ENCODE data around the gene SCN5A.

DNA sequence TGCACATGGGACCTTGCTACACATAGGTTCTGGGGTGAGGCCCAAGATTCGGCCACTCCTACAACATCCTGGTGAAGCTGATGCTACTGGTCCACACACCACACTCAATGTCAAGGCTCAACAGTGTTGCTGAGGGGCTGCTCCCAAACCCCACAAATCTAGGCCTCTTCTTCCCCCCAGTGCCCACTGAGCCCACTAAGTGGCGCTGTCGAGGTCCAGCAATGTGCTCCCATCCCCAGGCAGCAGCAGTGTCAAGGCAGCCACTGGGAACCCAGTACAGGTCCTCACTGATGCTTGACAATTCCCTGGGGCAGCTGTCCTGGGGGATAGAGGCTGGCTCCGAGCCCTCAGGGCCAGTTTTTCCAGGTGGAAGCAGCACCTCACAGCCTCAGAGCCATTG is 21.5 kb downstream of the SCN5A start:
- TF ChIP-seq, protein P1, sequence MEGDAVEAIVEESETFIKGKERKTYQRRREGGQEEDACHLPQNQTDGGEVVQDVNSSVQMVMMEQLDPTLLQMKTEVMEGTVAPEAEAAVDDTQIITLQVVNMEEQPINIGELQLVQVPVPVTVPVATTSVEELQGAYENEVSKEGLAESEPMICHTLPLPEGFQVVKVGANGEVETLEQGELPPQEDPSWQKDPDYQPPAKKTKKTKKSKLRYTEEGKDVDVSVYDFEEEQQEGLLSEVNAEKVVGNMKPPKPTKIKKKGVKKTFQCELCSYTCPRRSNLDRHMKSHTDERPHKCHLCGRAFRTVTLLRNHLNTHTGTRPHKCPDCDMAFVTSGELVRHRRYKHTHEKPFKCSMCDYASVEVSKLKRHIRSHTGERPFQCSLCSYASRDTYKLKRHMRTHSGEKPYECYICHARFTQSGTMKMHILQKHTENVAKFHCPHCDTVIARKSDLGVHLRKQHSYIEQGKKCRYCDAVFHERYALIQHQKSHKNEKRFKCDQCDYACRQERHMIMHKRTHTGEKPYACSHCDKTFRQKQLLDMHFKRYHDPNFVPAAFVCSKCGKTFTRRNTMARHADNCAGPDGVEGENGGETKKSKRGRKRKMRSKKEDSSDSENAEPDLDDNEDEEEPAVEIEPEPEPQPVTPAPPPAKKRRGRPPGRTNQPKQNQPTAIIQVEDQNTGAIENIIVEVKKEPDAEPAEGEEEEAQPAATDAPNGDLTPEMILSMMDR (conservative IDR thresholded peaks at IDR 0.05; ENCODE audit: low read depth, low read length), result peak; percentile 29; the same call in 1 of the 2 replicates
- TF ChIP-seq RFX5 (IDR thresholded peaks at IDR 0.05; ENCODE audit: low read depth, low read length), result no peak
- no peak; the same call in 1 of the 2 replicates for TF ChIP-seq SMC3 (IDR thresholded peaks at IDR 0.05; ENCODE audit: low read depth, low read length)
- no peak for TF ChIP-seq POLR2A (IDR thresholded peaks at IDR 0.05; ENCODE audit: low read depth, low read length)
- 0 out of 2 replicates have a peak, but pooled peaks have one; percentile 7 for TF ChIP-seq RAD21 (IDR thresholded peaks at IDR 0.05; ENCODE audit: low read length)

All from IMR-90 (cell line).